IMR-90 (cell line): ENCODE data around the gene PTPN4. TPM values are rescaled to one million over a fixed set of nuclear protein-coding genes. Genes with fewer than 3 reads are reported as not detected.
A peak's percentile ranks its signal among the peaks of the same experiment; 100 is the strongest.

ENCODE experiments used
- ATAC-seq: fragments of 200-7000 bp; cut with Tn5 transposase; 2 replicates; pipeline ENCODE4 v1.9.1; 2020; ENCODE audit warnings: low read depth, mild to moderate bottlenecking, moderate library complexity
- BruUV-seq: library from RNA; stranded (reverse); fragments of 400-500 nt; replicated peaks from 2 replicates; lab custom pipeline; 2021; lab: Mats Ljungman, UMichigan
- CTCF ChIA-PET: fragments of 300-600 bp; formaldehyde crosslinking; extraction: SDS; loops from one replicate; lab custom pipeline; 2021; ENCODE audit warnings: antibody characterized with exemption; lab: Yijun Ruan, JAX
- POLR2A ChIA-PET: fragments of 300-600 bp; sonication (Branson Sonifier 250); formaldehyde crosslinking; loops from one replicate; lab custom pipeline; 2022; ENCODE audit warnings: antibody characterized with exemption; ENCODE audit not compliant: unreplicated experiment; lab: Charles Lee
- DNase-seq: peaks from one replicate; pipeline ENCODE4 v3.0.0; 2013
- H2AFZ ChIP-seq: replicated peaks from 2 replicates; pipeline ENCODE3; 2013; ENCODE audit warnings: low read length, mild to moderate bottlenecking; ENCODE audit not compliant: poor library complexity
- H2AK5ac ChIP-seq: 2 replicates; pipeline ENCODE4 v1.6.1; 2013; ENCODE audit warnings: low read depth, low read length, inconsistent platforms
- H2AK9ac ChIP-seq: replicated peaks from 2 replicates; pipeline ENCODE3; 2013; ENCODE audit warnings: mild to moderate bottlenecking, low read depth, low read length, moderate library complexity; ENCODE audit not compliant: poor library complexity
- H2BK120ac ChIP-seq: 2 replicates; pipeline ENCODE4 v1.6.1; 2013; ENCODE audit warnings: low read depth, low read length, inconsistent platforms
- H2BK15ac ChIP-seq: 3 replicates; pipeline ENCODE4 v1.6.1; 2013; ENCODE audit warnings: low read depth, low read length, inconsistent platforms
- H2BK20ac ChIP-seq: 2 replicates; pipeline ENCODE4 v1.6.1; 2013; ENCODE audit warnings: low read depth, mild to moderate bottlenecking, inconsistent platforms, low read length, moderate library complexity
- H2BK5ac ChIP-seq: 2 replicates; pipeline ENCODE4 v1.6.1; 2013; ENCODE audit warnings: mild to moderate bottlenecking, low read depth, low read length, inconsistent platforms; ENCODE audit not compliant: poor library complexity, severe bottlenecking
- H3K14ac ChIP-seq: replicated peaks from 2 replicates; pipeline ENCODE4 v1.6.1; 2013; ENCODE audit warnings: low read depth, low read length, inconsistent platforms
- H3K18ac ChIP-seq: 2 replicates; pipeline ENCODE4 v1.6.1; 2013; ENCODE audit warnings: low read depth, low read length, control low read depth
- H3K23ac ChIP-seq: 2 replicates; pipeline ENCODE4 v1.6.1; 2013; ENCODE audit warnings: low read depth, low read length, inconsistent platforms
- H3K27ac ChIP-seq: 2 replicates; pipeline ENCODE4 v1.5.1; 2013; ENCODE audit warnings: mild to moderate bottlenecking, control low read depth, low read length; ENCODE audit not compliant: insufficient read depth
- H3K27me3 ChIP-seq: 2 replicates; pipeline ENCODE4 v1.6.1; 2013; ENCODE audit warnings: low read length; ENCODE audit not compliant: control insufficient read depth, insufficient read depth
- H3K36me3 ChIP-seq: 2 replicates; pipeline ENCODE4 v1.6.1; 2013; ENCODE audit warnings: low read length, mixed read lengths; ENCODE audit not compliant: control insufficient read depth, insufficient read depth
- H3K4ac ChIP-seq: 2 replicates; pipeline ENCODE4 v1.6.1; 2013; ENCODE audit warnings: low read depth, low read length, inconsistent platforms
- H3K4me1 ChIP-seq: 2 replicates; pipeline ENCODE4 v1.6.1; 2013; ENCODE audit warnings: low read length, mixed read lengths; ENCODE audit not compliant: control insufficient read depth, insufficient read depth
- H3K4me2 ChIP-seq: 2 replicates; pipeline ENCODE4 v1.6.1; 2013; ENCODE audit warnings: low read depth, mild to moderate bottlenecking, control low read depth, low read length, moderate library complexity
- H3K4me3 ChIP-seq: 2 replicates; pipeline ENCODE4 v1.5.1; 2013; ENCODE audit warnings: low read depth, mild to moderate bottlenecking, control low read depth, low read length, moderate library complexity; ENCODE audit not compliant: insufficient read depth
- H3K56ac ChIP-seq: 2 replicates; pipeline ENCODE4 v1.6.1; 2013; ENCODE audit warnings: low read length, inconsistent platforms; ENCODE audit not compliant: insufficient read depth; ENCODE audit errors: extremely low read depth
- H3K79me1 ChIP-seq, 2 experiments: 2 replicates each; pipeline ENCODE4 v1.6.1; 2013; ENCODE audit warnings: low read length in 2 of 2, inconsistent platforms in 1 of 2, low read depth in 1 of 2
- H3K9ac ChIP-seq: 2 replicates; pipeline ENCODE4 v1.6.1; 2013; ENCODE audit warnings: low read depth, low read length, control low read depth
- H3K9me1 ChIP-seq: 2 replicates; pipeline ENCODE4 v1.6.1; 2013; ENCODE audit warnings: low read length, inconsistent platforms; ENCODE audit not compliant: insufficient read depth
- H3K9me3 ChIP-seq: 2 replicates; pipeline ENCODE4 v1.6.1; 2013; ENCODE audit warnings: low read length; ENCODE audit not compliant: control insufficient read depth, insufficient read depth
- H4K20me1 ChIP-seq: 2 replicates; pipeline ENCODE4 v1.6.1; 2013; ENCODE audit warnings: low read length, inconsistent platforms; ENCODE audit not compliant: insufficient read depth
- H4K5ac ChIP-seq: 2 replicates; pipeline ENCODE4 v1.6.1; 2013; ENCODE audit warnings: mild to moderate bottlenecking, low read depth, low read length, control low read depth
- H4K8ac ChIP-seq, 2 experiments: 2 replicates each; pipeline ENCODE4 v1.6.1; 2013; ENCODE audit warnings: low read depth in 2 of 2, low read length in 2 of 2, control low read depth in 1 of 2, inconsistent platforms in 1 of 2
- H4K91ac ChIP-seq: 2 replicates; pipeline ENCODE4 v1.6.1; 2013; ENCODE audit warnings: low read depth, low read length, inconsistent platforms; ENCODE audit not compliant: insufficient read depth
- FOS ChIP-seq: fragments of 150-350 bp; IDR thresholded peaks from 2 replicates; pipeline ENCODE4 v1.6.1; 2016; ENCODE audit warnings: low read depth, low read length
- WGBS, 2 experiments: methylation state at CpG; one replicate each; pipeline versions ENCODE4 v1.1.5 to v1.1.7; 2013; ENCODE audit warnings: missing lambda C conversion rate in 2 of 2; ENCODE audit not compliant: insufficient read length in 1 of 2; ENCODE audit errors: extremely low coverage in 2 of 2; 5-methylcytosine and 5-hydroxymethylcytosine counted together
- dilution Hi-C: fragments of 300-500 bp; cut with HindIII; formaldehyde crosslinking; loops from one replicate; pipeline ENCODE4 v1.14.3; 2018; ENCODE audit warnings: low sequenced_read_pairs; ENCODE audit not compliant: unreplicated experiment
- in situ Hi-C: fragments of 300-500 bp; cut with MboI; formaldehyde crosslinking; loops from 3 replicates; pipeline ENCODE4 v1.14.3; 2019; ENCODE audit warnings: low sequenced_read_pairs, inconsistent platforms, mixed read lengths
- intact Hi-C: fragments of 100-400 bp; cut with micrococcal nuclease; formaldehyde crosslinking; loops from 2 replicates; pipeline ENCODE4 v1.10.0; 2022
- polyA plus RNA-seq, 3 experiments: library from polyadenylated mRNA; depleted of rRNA; stranded (reverse); fragments of >200 nt; gene quantifications; 2 replicates each; pipeline ENCODE4 v1.2.3, GENCODE V29; 2012; ENCODE audit warnings: low replicate concordance in 1 of 3
- total RNA-seq: library from RNA; depleted of rRNA; stranded (reverse); fragments of >200 nt; gene quantifications from 2 replicates; pipeline ENCODE4 v1.2.3, GENCODE V29; 2012
- TF ChIP-seq, protein P1 (sequence below): fragments of 150-350 bp; IDR thresholded peaks from 2 replicates; pipeline ENCODE4 v1.6.1; 2016; ENCODE audit warnings: low read depth, mild to moderate bottlenecking, low read length, moderate library complexity, borderline replicate concordance

Gene PTPN4
- total and polyA plus RNA-seq, 2 of the 4 experiments (the other 2 are of a cell fraction) = 2.9 to 19.2 TPM

DNA sequence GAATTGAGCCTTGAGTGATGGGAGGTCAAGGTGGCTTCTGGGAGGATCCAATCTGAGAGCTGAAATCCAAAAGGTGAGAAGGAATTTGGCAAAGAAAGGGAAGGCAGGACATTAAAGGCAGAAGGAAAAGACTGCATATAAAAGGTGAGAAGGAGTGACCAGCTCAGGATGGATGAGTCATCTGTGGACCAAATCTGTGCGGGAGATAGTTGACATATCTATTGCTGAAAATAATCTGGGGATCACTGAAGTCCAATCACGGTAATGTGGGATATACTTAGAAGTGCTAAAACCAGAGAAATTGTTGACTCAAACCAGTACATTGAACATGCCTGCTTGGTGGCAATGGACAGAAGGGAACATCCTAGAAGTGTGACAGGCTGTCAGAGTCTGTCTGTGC is 8.0 kb upstream of the PTPN4 start:
- Histone ChIP-seq H4K8ac (no peak overlapping the region), H2AFZ (no peak overlapping the region), H2AK5ac (no peak overlapping the region), H2BK20ac (no peak overlapping the region), H4K91ac (no peak overlapping the region), H4K5ac (no peak overlapping the region), H3K27me3 (peaks cover 2% of the 10 kb centered on the region; the same call in 1 of the 2 replicates), H3K9me3 (no peaks in the 10 kb centered on the region), H2BK120ac (no peak overlapping the region), H3K18ac (no peak overlapping the region), H3K4me3 (no peak overlapping the region), H3K4ac (no peak overlapping the region), H3K27ac (no peak overlapping the region), H3K79me1 (no peaks in the 10 kb centered on the region), H3K14ac (no peak overlapping the region), H3K9ac (no peak overlapping the region), H2BK15ac (no peak overlapping the region), H2BK5ac (no peak overlapping the region), H4K20me1 (no peaks in the 10 kb centered on the region), H3K4me1 (peaks cover 1% of the 10 kb centered on the region), H2AK9ac (no peak overlapping the region), H3K9me1 (no peaks in the 10 kb centered on the region), H3K56ac (no peak overlapping the region), H3K36me3 (no peaks in the 10 kb centered on the region), H3K23ac (no peak overlapping the region), H3K4me2 (no peak overlapping the region)
- 56% methylated on average over 1 of the region's 2 CpGs; no CpG with 5 or more reads in 1 of the 2 experiments for WGBS, 2 experiments
- BruUV-seq = no TSS peak
- dilution Hi-C loops (no loop called here), intact Hi-C loops (loop anchor here (2.0 to 10.0 kb wide), 4 partner anchors 109 to 923 kb away; no protein-coding TSS in a partner anchor), in situ Hi-C loops (loop anchor here (5.0 kb wide), 1 partner anchor 421 kb away; no protein-coding TSS in a partner anchor)
- POLR2A ChIA-PET = no interaction called here
- CTCF ChIA-PET = no interaction called here
- no peak for ATAC-seq
- TF ChIP-seq, protein P1, sequence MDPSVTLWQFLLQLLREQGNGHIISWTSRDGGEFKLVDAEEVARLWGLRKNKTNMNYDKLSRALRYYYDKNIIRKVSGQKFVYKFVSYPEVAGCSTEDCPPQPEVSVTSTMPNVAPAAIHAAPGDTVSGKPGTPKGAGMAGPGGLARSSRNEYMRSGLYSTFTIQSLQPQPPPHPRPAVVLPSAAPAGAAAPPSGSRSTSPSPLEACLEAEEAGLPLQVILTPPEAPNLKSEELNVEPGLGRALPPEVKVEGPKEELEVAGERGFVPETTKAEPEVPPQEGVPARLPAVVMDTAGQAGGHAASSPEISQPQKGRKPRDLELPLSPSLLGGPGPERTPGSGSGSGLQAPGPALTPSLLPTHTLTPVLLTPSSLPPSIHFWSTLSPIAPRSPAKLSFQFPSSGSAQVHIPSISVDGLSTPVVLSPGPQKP = no peak
- TF ChIP-seq FOS = 0 out of 2 replicates have a peak, but pooled peaks have one; percentile 10
- peak; percentile 11 for DNase-seq
